Measurements from ENCODE around the gene NDUFA13. TPM values are rescaled to one million over a fixed set of nuclear protein-coding genes. Genes with fewer than 3 reads are reported as not detected.

Gene NDUFA13
- total RNA-seq, 1 experiment from 2014 or later = 339 TPM

GRCh38 chr19:19570571-19570970, 54.5 kb downstream of the NDUFA13 start:
- CTCF ChIA-PET = no interaction called here
- no peak overlapping the region for H3K4me2 ChIP-seq (ENCODE audit: low read length)
- H3K9me3 ChIP-seq (ENCODE audit: control insufficient read depth in 1 of 2, insufficient read depth in 1 of 2, low read depth in 1 of 2, low read length in 2 of 2) = no peaks in the 10 kb centered on the region
- peaks cover 0 to 11% of the 10 kb centered on the region in 2 experiments; a peak in 2 of 4 replicates for H3K4me1 ChIP-seq (ENCODE audit: control insufficient read depth in 1 of 2, insufficient read depth in 2 of 2, low read length in 2 of 2)
- H3K27ac ChIP-seq (ENCODE audit: low read depth, low read length) = no peak overlapping the region
- POLR2A ChIA-PET = no interaction called here
- RAD21 ChIA-PET (ENCODE audit: low non-redundant PET in 1 of 2, low total read pairs in 2 of 2, uncharacterized antibody in 2 of 2, unreplicated experiment in 2 of 2) = no interaction called here
- DNase-seq (ENCODE audit: low read depth, low spot score) (no peak), ATAC-seq (no peak)
- no TSS peak for BruUV-seq (replicated peaks)
- peaks cover 0 to 2% of the 10 kb centered on the region in 2 experiments; a peak in 2 of 4 replicates for H3K36me3 ChIP-seq (ENCODE audit: control insufficient read depth in 1 of 2, insufficient read depth in 2 of 2, low read length in 2 of 2)
- no peak overlapping the region for H3K9ac ChIP-seq (ENCODE audit: low read length)
- H4K20me1 ChIP-seq (ENCODE audit: insufficient read depth) = no peaks in the 10 kb centered on the region
- no peak overlapping the region for H3K4me3 ChIP-seq (replicated peaks in 1 of 2; ENCODE audit: low read depth in 1 of 2, low read length in 2 of 2)
- intact Hi-C loops (cut with micrococcal nuclease) = no loop called here
- no peaks in the 10 kb centered on the region for H3K79me2 ChIP-seq (ENCODE audit: insufficient read depth, low read length)
- no peaks in the 10 kb centered on the region for H3K27me3 ChIP-seq (ENCODE audit: insufficient read depth, low read length)
- no peak overlapping the region for H2AFZ ChIP-seq (ENCODE audit: low read depth, low read length, poor library complexity, severe bottlenecking)
- TF ChIP-seq, protein P1, sequence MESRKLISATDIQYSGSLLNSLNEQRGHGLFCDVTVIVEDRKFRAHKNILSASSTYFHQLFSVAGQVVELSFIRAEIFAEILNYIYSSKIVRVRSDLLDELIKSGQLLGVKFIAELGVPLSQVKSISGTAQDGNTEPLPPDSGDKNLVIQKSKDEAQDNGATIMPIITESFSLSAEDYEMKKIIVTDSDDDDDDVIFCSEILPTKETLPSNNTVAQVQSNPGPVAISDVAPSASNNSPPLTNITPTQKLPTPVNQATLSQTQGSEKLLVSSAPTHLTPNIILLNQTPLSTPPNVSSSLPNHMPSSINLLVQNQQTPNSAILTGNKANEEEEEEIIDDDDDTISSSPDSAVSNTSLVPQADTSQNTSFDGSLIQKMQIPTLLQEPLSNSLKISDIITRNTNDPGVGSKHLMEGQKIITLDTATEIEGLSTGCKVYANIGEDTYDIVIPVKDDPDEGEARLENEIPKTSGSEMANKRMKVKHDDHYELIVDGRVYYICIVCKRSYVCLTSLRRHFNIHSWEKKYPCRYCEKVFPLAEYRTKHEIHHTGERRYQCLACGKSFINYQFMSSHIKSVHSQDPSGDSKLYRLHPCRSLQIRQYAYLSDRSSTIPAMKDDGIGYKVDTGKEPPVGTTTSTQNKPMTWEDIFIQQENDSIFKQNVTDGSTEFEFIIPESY (IDR thresholded peaks at IDR 0.05; ENCODE audit: extremely low read depth, insufficient replicate concordance, low read length) = no peak
- no peak for TF ChIP-seq EZH2phosphoT487 (IDR thresholded peaks at IDR 0.05; ENCODE audit: borderline replicate concordance)
- no peak for TF ChIP-seq RAD21 (IDR thresholded peaks at IDR 0.05; ENCODE audit: low read depth)
- TF ChIP-seq ELF1 (IDR thresholded peaks at IDR 0.05; ENCODE audit: borderline replicate concordance, low read depth) = no peak
- no peak for TF ChIP-seq CBX3 (IDR thresholded peaks at IDR 0.05; ENCODE audit: low read depth)
- TF ChIP-seq POLR2A (IDR thresholded peaks at IDR 0.05; ENCODE audit: borderline replicate concordance, extremely low read depth, insufficient read depth, insufficient read length) = no peak
- TF ChIP-seq POLR2AphosphoS5 (IDR thresholded peaks at IDR 0.05; ENCODE audit: low read depth, low read length) = no peak
- TF ChIP-seq, protein P2, sequence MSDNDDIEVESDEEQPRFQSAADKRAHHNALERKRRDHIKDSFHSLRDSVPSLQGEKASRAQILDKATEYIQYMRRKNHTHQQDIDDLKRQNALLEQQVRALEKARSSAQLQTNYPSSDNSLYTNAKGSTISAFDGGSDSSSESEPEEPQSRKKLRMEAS (IDR thresholded peaks at IDR 0.05) = no peak
- no peak for TF ChIP-seq CEBPB (IDR thresholded peaks at IDR 0.05; ENCODE audit: low read depth)
- TF ChIP-seq TCF7L2 (IDR thresholded peaks at IDR 0.05; ENCODE audit: borderline replicate concordance, extremely low read depth, insufficient read depth, insufficient read length) = no peak
- no peaks in the 10 kb centered on the region for H3K9me2 ChIP-seq (ENCODE audit: insufficient read depth)

Data from HCT116 (cell line).